Right cardiac atrium (tissue), 5 donors: ENCODE results near the gene POLR1A. TPM values are rescaled to one million over a fixed set of nuclear protein-coding genes. Genes with fewer than 3 reads are reported as not detected.

Experiments
- ATAC-seq, 2 donors: fragments of 200-7000 bp; cut with Tn5 transposase; one replicate each; pipeline versions ENCODE4 v1.8.0 to v1.9.1; 2020; ENCODE audit warnings: moderate library complexity in 2 of 2, mild to moderate bottlenecking in 1 of 2
- DNase-seq, 3 donors: peaks; one replicate each; pipeline ENCODE4 v3.0.0-alpha.2; 2020
- H3K27ac ChIP-seq: one replicate; pipeline ENCODE4 v1.5.1; 2013; ENCODE audit warnings: mild to moderate bottlenecking, low read length, control low read depth, moderate library complexity
- H3K27me3 ChIP-seq: one replicate; pipeline ENCODE4 v1.6.1; 2013; ENCODE audit not compliant: control insufficient read depth, insufficient read depth
- H3K4me1 ChIP-seq: one replicate; pipeline ENCODE4 v1.6.1; 2013; ENCODE audit warnings: low read length; ENCODE audit not compliant: control insufficient read depth, insufficient read depth
- H3K4me3 ChIP-seq: one replicate; pipeline ENCODE4 v1.5.1; 2013; ENCODE audit warnings: low read length, control low read depth
- H3K9me3 ChIP-seq: one replicate; pipeline ENCODE4 v1.6.1; 2013; ENCODE audit warnings: low read length; ENCODE audit not compliant: control insufficient read depth
- whole genome bisulfite sequencing: extraction: QIAGEN DNeasy Blood & Tissue Kit; methylation state at CpG from one replicate; pipeline ENCODE4 v1.1.7; 2013; 5-methylcytosine and 5-hydroxymethylcytosine counted together
- intact Hi-C, 4 donors: fragments of 100-400 bp; cut with DNase I; formaldehyde crosslinking; loops; one replicate each; pipeline versions ENCODE4 v1.11.0 to v1.14.0; 2022 to 2023
- polyA plus RNA-seq: library from polyadenylated mRNA; stranded (reverse); fragments of 200-250 nt; gene quantifications from one replicate; pipeline ENCODE4 v1.2.3, GENCODE V29; 2013
- total RNA-seq, 4 donors: library from RNA; stranded (reverse); fragmentation: NEBNext Ultra II Directional; extraction: Animal tissue kit (Norgen Biotek cat#: 25700); gene quantifications; one replicate each; pipeline ENCODE4 v1.2.1, GENCODE V29; 2021
- donor health status: healthy with polysubstance abuse.
- donor health status: DM: no; HTN: yes; CAD: no.
- donor health status: DM: no; HTN: no; CAD: no.
- donor health status: DM: no; HTN: yes; CAD: no; lungs with severe emphysema.
- donor health status: DM: yes; HTN: yes; CAD: no.

Gene POLR1A
- total and polyA plus RNA-seq, 5 donors: 4.7 to 29.9 (median 17.2) TPM

GRCh38 chr2:86045541-86045940, 60.1 kb downstream of the POLR1A start:
- 78% methylated on average over 6 of the region's 6 CpGs for WGBS
- ATAC-seq (no peak), DNase-seq (no peak)
- intact Hi-C loops: no loop called here
- no peak overlapping the region for H3K27ac ChIP-seq
- H3K9me3 ChIP-seq: no peaks in the 10 kb centered on the region
- H3K4me1 ChIP-seq: peaks cover 2% of the 10 kb centered on the region
- no peak overlapping the region for H3K4me3 ChIP-seq
- H3K27me3 ChIP-seq: no peaks in the 10 kb centered on the region

- H3K9me3 ChIP-seq: no peaks in the 10 kb centered on the region
- H3K27ac ChIP-seq: no peak overlapping the region
- H3K27me3 ChIP-seq: no peaks in the 10 kb centered on the region
- ATAC-seq (no peak), DNase-seq (no peak)
- intact Hi-C loops: no loop called here
- peaks cover 2% of the 10 kb centered on the region for H3K4me1 ChIP-seq
- WGBS: 98% methylated on average over 4 of the region's 4 CpGs
- H3K4me3 ChIP-seq: no peak overlapping the region
Observed at GRCh38 chr2:86044614-86045013, 61.1 kb downstream of the POLR1A start.

GRCh38 chr2:86044045-86044444, 61.6 kb downstream of the POLR1A start:
- Histone ChIP-seq H3K27me3 (no peaks in the 10 kb centered on the region), H3K9me3 (no peaks in the 10 kb centered on the region), H3K4me3 (no peak overlapping the region), H3K27ac (no peak overlapping the region), H3K4me1 (peaks cover 4% of the 10 kb centered on the region)
- no peak for DNase-seq
- no peak for ATAC-seq
- 92% methylated on average over 12 of the region's 12 CpGs for WGBS
- intact Hi-C loops: no loop called here

GRCh38 chr2:86042256-86043168, 63.2 kb downstream of the POLR1A start:
- Histone ChIP-seq H3K27ac (no peak overlapping the region), H3K4me1 (peaks cover 12% of the 10 kb centered on the region), H3K27me3 (no peaks in the 10 kb centered on the region), H3K9me3 (no peaks in the 10 kb centered on the region), H3K4me3 (no peak overlapping the region)
- DNase-seq (no peak), ATAC-seq (no peak)
- intact Hi-C loops: no loop called here
- WGBS: 96% methylated on average over 12 of the region's 12 CpGs

- Histone ChIP-seq H3K27ac (no peak overlapping the region), H3K4me3 (no peak overlapping the region), H3K9me3 (no peaks in the 10 kb centered on the region), H3K27me3 (no peaks in the 10 kb centered on the region), H3K4me1 (peaks cover 17% of the 10 kb centered on the region)
- ATAC-seq (no peak), DNase-seq (no peak)
- intact Hi-C loops: loop anchor here in 1 of 4 donors (10.0 kb wide), 1 partner anchor 155 kb away; the partner anchor contains the start of gene ST3GAL5
- 97% methylated on average over 12 of the region's 12 CpGs for WGBS
Observed at GRCh38 chr2:86039963-86040655, 65.6 kb downstream of the POLR1A start.

- H3K4me3 ChIP-seq: no peak overlapping the region
- H3K9me3 ChIP-seq: no peaks in the 10 kb centered on the region
- peaks cover 17% of the 10 kb centered on the region for H3K4me1 ChIP-seq
- intact Hi-C loops: loop anchor here in 1 of 4 donors (10.0 kb wide), 1 partner anchor 155 kb away; the partner anchor contains the start of gene ST3GAL5
- no peaks in the 10 kb centered on the region for H3K27me3 ChIP-seq
- DNase-seq (no peak), ATAC-seq (no peak)
- H3K27ac ChIP-seq: no peak overlapping the region
- WGBS: 96% methylated on average over 9 of the region's 9 CpGs
Observed at GRCh38 chr2:86039178-86039962, 66.3 kb downstream of the POLR1A start.

- peak overlapping the region; percentile 66 for H3K27ac ChIP-seq
- no peaks in the 10 kb centered on the region for H3K27me3 ChIP-seq
- ATAC-seq (peak; percentile 32 to 38), DNase-seq (no peak)
- H3K4me3 ChIP-seq: no peak overlapping the region
- intact Hi-C loops: loop anchor here in 1 of 4 donors (10.0 kb wide), 1 partner anchor 154 kb away; the partner anchor contains the start of gene ST3GAL5
- H3K9me3 ChIP-seq: no peaks in the 10 kb centered on the region
- H3K4me1 ChIP-seq: peaks cover 17% of the 10 kb centered on the region
- 72% methylated on average over 12 of the region's 12 CpGs for WGBS
Observed at GRCh38 chr2:86038291-86039081, 67.2 kb downstream of the POLR1A start.

GRCh38 chr2:86037795-86038192, 67.9 kb downstream of the POLR1A start:
- DNase-seq: no peak
- intact Hi-C loops: loop anchor here in 1 of 4 donors (10.0 kb wide), 1 partner anchor 153 kb away; the partner anchor contains the start of gene ST3GAL5
- Histone ChIP-seq H3K4me1 (peaks cover 17% of the 10 kb centered on the region), H3K27ac (peak overlapping the region; percentile 66), H3K27me3 (no peaks in the 10 kb centered on the region), H3K9me3 (no peaks in the 10 kb centered on the region), H3K4me3 (no peak overlapping the region)
- WGBS: 56% methylated on average over 7 of the region's 7 CpGs
- ATAC-seq: no peak

- ATAC-seq: peak; percentile 82 to 90
- H3K27ac ChIP-seq: peak overlapping the region; percentile 93
- H3K27me3 ChIP-seq: no peaks in the 10 kb centered on the region
- DNase-seq: peak; percentile 86 to 96 (median 92)
- no peaks in the 10 kb centered on the region for H3K9me3 ChIP-seq
- 25% methylated on average over 12 of the region's 12 CpGs for WGBS
- intact Hi-C loops: loop anchor here in 1 of 4 donors (10.0 kb wide), 1 partner anchor 152 kb away; the partner anchor contains the start of gene ST3GAL5
- H3K4me1 ChIP-seq: peaks cover 17% of the 10 kb centered on the region
- H3K4me3 ChIP-seq: no peak overlapping the region
Observed at GRCh38 chr2:86037141-86037794, 68.4 kb downstream of the POLR1A start.
